ENCODE data around the gene ALKBH2.
"Not testable (repeated sequence)": the region's sequence is repeated elsewhere in the genome, so short reads cannot be mapped to it uniquely, and the experiment has no call there.

Gene ALKBH2

DNA sequence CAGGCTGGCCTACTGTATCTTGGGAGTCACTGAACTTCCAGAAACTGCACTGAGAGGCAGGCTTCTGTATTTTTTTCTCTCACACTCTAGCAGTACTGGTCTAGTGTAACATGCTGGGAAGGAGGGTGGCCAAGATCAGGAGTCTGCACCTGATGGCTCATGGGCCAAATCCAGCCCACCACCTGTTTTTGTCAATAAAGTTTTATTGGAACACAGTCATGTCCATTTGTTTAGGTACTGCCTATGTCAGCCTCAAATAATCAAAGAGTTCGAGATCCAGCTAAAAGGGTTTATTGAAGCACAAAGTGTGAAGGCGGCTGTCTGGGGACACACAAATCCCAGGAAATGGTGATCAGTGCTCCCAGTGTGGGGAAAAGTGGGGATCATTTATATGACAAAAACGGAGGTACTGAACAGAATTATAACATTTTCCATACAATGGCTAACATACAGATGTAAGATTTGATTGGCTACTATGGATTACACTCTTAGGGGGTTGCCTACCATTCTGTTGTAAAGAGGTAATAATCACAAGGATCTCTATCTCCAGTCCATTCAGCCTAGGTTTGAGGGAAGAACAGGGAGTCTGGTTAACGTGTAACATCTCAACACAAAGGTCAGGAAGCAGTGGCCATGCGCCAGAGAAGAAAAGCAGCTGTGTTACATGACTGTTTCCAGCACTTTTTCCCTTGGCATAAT lies 28.0 kb downstream of the ALKBH2 start:
- no peak for DNase-seq

- DNase-seq: no peak
Measured at GRCh38 chr12:109064143-109064542, 29.1 kb downstream of the ALKBH2 start.

- no peak for DNase-seq
Measured at GRCh38 chr12:109058773-109059172, 34.5 kb downstream of the ALKBH2 start.

- no peak for DNase-seq
Measured at GRCh38 chr12:109057376-109057775, 35.9 kb downstream of the ALKBH2 start.

GRCh38 chr12:109056891-109057290 lies 36.4 kb downstream of the ALKBH2 start:
- DNase-seq: no peak

- DNase-seq: no peak
Measured at GRCh38 chr12:109054520-109054919, 38.8 kb downstream of the ALKBH2 start.

DNA sequence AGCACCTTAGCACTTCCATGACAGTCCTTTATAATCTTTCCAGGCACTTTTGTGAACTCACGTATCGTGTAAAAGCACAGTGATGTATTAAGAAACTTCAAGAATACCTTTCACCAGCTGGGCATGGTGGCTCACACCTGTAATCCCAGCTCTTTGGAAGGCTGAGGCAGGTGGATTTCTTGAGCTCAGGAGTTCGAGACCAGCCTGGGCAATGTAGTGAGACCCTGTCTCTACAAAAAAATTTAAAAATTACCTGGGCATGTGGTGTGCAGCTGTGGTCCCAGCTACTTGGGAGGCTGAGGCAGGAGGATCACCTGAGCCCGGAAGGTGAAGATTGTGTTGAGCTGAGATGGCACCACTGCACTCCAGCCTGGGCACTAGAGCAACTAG lies 39.2 kb downstream of the ALKBH2 start:
- not testable (repeated sequence) for DNase-seq

- DNase-seq: no peak
Measured at GRCh38 chr12:109053382-109054123, 39.7 kb downstream of the ALKBH2 start.

GRCh38 chr12:109052414-109053323 lies 40.6 kb downstream of the ALKBH2 start, which contains the start of gene USP30:
USP30 (plus strand) TSS chr12:109052576; CDS start chr12:109052679, 103 bp downstream.
- DNase-seq: peak; percentile 83

DNA sequence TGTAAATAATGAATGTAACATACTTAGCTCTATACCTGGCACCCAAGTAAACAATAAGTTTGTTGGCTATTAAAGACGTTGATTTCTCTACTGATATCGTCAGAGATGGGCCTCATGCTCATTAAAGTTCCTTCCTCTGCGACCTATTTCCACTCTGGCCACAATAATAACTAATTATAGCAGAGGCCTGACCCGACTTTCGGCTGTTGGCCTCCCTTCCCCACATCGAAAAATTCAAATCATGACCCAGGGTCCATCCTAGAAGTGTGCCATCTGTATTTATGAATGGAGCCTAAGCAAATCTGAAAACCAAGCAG lies 41.2 kb downstream of the ALKBH2 start:
- DNase-seq: no peak

- DNase-seq: not testable (repeated sequence)
Measured at GRCh38 chr12:109049794-109050193, 43.5 kb downstream of the ALKBH2 start.

DNA sequence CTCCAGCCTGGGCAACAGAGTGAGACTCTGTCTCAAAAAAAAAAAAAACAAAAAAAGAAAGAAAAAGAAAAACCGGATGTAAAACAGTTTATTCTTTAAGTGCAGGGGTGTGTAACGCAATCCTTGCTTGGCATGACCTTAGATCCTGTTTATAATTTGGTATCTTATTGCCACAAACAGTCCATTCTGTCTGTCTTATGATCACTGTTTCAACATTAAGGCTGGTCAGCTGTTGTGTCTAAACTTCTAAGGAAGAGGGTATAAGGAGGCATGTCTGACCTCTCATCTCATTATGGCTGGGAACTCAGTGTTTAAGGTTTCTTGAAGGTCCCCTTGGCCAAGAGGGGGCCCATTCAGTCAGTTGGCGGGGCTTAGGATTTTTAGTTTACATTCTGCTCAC lies 44.6 kb downstream of the ALKBH2 start:
- not testable (repeated sequence) for DNase-seq

DNA sequence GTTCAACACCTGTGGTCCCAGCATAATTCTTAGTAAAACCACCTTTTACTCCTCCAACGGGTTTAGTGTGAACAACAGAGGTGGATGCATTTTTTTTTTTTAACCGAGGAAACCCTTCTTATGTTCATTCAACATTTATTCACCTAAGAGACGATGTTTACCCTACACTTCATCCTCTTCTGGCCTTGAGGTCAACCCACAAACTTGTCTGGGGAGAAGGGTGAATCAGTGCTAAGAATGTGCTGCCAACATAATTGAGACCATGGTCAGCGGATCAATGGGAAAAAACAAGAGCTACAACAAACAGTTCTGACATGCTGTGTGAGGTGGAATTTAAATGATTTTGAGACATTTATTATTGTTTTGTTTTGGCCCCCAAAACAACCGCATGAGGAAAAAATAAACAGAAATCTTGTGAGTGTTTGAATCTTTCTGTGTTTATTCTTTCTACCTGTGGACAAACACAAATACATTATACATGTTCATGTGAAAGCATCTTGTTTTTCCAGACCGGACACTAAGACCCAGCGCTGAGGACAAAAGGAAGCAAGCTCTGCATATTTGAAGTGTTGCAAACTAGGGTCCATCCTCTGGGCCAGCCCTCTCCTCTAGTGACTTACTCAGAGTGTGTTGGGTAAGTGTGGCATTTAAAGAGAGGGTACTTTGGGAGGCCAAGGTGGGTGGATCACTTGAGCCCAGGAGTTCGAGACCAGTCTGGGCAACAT lies 46.0 kb downstream of the ALKBH2 start:
- DNase-seq: no peak

DNA sequence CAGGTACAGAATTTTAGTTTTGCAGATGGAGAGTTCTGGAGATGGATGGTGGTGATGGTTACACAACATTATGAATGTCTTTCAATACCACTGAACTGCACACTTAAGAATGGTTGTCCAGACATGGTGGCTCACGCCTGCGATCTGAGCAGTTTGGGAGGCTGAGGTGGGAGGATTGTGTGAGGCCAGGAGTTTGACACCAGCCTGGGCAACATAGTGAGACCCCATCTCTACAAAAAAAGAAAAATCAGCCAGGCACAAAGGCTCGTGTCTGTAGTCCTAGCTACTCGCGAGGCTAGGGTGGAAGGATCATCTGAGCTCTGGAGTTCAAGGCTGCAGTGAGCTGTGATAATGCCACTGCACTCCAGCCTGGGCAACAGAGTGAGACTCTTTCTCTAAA lies 49.0 kb downstream of the ALKBH2 start:
- no peak for DNase-seq

All from fibroblast of upper back skin (primary cell).